Kidney glomerular epithelial cell (primary cell): ENCODE data around the gene RETSAT.
"Not testable (repeated sequence)": the region's sequence is repeated elsewhere in the genome, so short reads cannot be mapped to it uniquely, and the experiment has no call there.

Source experiments
- DNase-seq: peaks from one replicate; lab custom pipeline; 2025; lab: John Stamatoyannopoulos, UW

Gene RETSAT

GRCh38 chr2:85378257-85378656 lies 23.9 kb upstream of the RETSAT start:
- no peak for DNase-seq

GRCh38 chr2:85377083-85377482 lies 22.8 kb upstream of the RETSAT start:
- DNase-seq, result no peak

- DNase-seq, result no peak
Observed at GRCh38 chr2:85376291-85377065, 22.1 kb upstream of the RETSAT start.

DNA sequence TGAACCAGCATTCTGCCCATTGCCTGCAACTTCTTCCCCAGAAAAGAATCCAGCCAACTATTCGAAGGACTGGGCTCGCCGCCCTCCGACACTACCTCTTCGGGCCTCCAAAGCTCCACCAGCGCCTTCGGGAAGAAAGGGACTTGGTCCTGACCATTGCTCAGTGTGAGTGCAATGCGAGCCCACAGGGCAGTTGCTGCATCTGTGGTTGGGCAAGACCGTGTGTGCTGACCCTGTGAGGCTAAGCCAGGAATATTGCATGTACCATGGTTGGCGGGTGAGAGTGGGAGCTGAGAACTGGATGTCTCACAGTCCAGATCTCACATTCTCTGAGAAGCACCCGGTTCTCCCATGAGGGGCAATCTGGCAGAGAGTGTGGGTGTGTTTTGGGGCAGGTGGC lies 16.7 kb upstream of the RETSAT start:
- no peak for DNase-seq

DNA sequence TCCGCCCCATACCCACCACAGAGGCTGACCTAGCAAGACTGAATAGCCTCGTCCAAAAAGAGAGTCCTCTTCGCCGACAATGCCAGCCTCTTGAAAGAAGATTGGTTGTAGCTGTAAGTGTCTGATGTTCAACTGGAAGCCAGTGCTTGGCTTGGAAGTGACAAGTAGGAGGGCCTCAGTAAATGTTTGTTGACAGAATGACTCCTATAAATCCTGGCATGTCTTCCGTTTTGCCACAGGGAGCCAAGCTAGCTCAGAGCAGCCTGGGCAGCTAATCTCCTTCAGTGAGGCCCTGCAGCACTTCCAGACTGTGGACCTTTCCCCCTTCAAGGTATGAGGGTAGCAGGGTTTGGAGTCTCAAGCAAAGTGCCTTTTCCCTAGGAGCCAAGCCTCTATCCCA lies 15.2 kb upstream of the RETSAT start:
- no peak for DNase-seq

- no peak for DNase-seq
Observed at GRCh38 chr2:85368921-85369320, 14.6 kb upstream of the RETSAT start.

DNA sequence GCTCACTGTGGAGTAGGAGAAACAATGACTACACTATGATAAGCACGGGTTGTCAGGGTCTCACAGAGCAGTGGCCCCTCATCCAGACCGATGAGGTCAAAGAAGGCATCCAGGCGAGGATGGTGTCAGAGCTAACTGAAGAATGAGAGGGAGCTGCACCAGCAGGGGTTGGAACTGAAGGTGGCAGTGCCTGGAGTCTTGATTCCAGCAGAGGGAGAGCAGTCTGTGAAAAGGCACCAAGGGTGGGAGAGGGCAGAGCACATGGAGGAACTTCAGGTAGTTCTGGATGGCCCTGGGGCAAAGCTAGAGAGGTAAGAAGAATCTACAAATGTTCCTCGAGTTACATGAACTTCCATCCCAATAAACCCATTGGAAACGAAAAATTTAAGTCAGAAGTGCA lies 12.9 kb upstream of the RETSAT start:
- no peak for DNase-seq

- not testable (repeated sequence) for DNase-seq
Observed at GRCh38 chr2:85362653-85363387, 8.5 kb upstream of the RETSAT start.

DNA sequence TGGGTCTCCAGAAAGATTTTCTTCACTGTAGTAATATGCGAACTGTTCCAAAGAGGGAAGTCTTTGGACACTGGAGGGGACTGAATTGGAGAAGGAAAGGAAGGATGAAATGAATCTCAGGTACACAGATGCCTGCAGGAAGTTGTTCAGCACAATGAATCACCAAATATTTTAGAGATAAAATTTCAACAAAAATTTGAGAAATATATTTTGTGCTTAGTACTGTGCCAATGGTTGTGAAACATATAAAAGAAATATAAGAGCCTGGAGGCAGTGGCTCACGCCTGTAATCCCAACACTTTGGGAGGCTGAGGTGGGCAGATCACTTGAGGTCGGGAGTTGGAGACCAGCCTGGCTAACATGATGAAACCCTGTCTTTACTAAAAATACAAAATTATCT lies 3.4 kb upstream of the RETSAT start:
- DNase-seq, result no peak

DNA sequence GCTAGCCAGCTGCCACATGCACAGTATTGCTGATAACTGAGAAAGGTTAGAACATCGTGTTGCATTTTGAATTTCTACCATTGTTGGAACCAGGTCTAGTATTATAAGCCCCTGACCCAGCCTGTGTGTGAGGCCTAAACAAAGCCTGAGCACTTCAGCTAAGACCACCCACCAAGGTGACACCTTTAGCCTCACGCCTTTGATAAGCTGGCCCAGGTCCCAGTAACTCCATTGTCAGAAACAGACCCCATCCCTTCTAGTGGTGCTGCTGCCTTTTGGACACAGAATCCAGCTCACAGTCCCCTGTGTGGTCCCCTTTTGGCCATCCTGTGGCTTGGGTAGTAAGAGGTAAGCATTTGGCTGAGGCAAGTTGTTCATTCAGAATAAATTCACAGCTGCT lies 1.9 kb upstream of the RETSAT start:
- no peak for DNase-seq

GRCh38 chr2:85355521-85355920 lies 1.2 kb upstream of the RETSAT start:
- no peak for DNase-seq

- DNase-seq, result no peak
Observed at GRCh38 chr2:85355073-85355410, 714 bp upstream of the RETSAT start.

GRCh38 chr2:85353876-85354285 lies 447 bp downstream of the RETSAT start:
- DNase-seq, result no peak

DNA sequence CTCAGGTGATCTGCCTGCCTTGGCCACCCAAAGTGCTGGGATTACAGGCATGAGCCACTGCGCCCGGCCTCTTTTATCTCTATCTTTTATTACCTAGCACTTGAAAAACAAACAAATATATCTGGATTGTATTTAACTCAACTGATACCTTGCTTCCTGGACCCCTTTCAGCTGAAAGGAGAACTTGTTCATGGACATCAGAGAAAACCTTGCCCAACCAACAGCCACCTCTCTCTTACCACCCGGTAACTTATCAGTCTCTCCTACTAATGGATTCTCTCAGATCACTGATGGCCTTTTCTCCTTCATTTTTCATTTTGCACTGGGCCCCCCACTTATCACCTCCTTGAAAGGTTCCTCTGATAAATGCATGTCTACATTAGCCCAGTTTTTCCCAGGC lies 6.7 kb downstream of the RETSAT start:
- DNase-seq, result no peak

- DNase-seq, result no peak
Observed at GRCh38 chr2:85344356-85344954, 9.9 kb downstream of the RETSAT start.

DNA sequence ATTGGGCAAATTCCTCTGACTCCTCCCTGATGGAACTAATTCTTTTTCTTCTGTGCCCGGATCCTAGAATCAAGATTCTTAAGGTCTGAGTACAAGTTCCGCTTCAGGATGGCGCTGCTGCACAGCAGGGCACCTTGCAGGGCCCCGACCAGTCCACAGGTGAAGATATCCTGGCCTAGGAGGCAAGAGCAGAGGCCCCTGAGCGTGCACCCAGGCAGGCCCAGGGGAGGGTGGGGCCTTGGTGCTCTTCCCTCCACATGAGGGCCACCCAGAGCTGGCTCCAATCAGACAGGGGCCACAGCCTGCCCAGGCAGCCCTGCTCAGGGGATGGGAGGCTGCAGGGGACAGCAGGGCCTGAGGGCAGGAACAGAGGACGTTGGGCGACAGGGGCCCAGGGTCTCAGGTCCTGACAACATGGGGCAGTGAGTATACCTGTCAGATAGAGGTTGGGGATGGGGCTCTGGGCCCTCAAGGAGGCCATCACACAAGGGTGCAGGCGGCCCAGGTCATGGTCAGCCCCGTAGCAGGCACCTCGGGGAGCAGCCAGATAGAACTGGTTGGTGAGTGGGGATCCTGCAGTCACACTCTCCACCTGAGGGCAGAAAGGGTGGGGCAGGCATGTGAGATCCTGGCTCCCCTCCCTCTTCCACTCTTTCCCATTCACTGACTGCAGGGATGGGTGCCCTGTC lies 11.0 kb downstream of the RETSAT start:
- DNase-seq, result not testable (repeated sequence)

DNA sequence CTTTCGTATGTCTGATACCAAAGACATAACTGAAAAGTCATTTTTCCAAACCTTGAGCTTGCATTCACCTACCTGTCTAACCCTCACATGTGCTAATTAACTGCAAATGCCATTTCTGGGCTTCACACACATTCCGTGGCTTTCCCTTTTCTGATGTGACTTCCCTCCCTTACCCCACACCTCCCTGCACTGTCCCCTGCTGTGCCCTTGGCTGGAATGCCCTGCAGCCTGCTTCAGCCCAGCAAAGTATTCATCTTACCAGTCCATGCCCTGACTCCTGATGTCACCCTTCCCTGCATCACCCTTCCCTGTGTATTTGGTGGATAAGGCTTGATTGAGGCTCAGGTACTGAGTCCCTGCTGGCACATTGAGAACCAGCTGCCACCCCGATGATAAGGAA lies 12.2 kb downstream of the RETSAT start:
- no peak for DNase-seq

GRCh38 chr2:85341269-85342029 lies 12.9 kb downstream of the RETSAT start:
- DNase-seq, result no peak

DNA sequence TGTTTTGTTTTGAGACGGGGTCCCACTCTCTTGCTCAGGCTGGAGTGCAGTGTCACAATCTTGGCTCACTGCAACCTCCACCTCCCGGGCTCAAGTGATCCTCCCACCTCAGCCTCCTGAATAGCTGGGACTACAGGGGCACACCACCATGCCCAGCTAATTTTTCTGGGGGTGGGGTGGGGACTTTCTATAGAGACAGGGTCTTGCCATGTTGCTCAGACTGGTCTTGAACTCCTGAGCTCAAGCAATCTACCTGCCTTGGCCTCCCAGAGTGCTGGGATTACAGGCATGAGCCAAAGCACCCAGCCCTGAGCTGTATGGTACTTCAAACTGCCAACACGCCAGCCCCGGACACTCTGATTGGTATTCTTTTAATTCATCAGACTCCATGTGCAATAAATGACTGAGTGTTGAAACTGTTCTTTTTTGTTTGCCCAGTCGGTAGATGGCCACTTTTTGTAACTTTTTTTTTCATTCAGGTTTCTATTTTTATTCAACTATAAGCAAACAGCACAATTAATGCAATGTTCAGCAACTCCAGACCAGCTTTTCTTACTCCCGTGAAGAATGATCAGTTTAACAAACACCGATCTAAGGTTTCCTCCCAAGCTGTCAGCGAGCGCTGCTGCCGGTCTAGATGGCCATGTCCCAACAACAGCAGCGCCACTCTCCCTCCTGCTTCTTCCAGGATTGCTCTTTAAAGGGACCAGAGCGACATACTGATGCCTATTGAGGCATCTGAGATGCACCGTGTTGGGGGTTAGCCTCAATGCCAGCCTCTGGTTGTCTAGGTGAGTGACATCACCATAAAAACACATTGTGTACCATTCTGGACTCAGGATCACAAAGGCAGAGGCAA lies 14.1 kb downstream of the RETSAT start:
- no peak for DNase-seq

DNA sequence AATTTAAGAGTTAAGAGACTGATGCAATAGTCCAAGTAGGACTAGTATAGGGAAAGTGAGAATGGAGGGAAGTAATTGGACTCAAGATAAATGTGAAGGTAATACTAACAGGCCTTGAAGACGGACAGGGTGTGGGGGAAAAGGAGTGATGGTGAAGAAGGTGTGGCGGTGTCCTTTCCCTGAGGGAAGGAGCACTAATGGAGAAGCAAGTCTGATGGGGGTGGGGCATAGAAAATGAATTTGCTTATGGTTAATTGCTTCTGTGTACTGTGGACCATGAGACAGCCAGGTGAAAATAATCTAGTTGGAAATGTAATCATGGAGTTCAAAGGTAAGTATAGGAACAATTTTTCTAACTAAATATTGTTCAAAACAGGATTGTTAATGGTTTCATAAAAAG lies 19.4 kb downstream of the RETSAT start:
- no peak for DNase-seq

DNA sequence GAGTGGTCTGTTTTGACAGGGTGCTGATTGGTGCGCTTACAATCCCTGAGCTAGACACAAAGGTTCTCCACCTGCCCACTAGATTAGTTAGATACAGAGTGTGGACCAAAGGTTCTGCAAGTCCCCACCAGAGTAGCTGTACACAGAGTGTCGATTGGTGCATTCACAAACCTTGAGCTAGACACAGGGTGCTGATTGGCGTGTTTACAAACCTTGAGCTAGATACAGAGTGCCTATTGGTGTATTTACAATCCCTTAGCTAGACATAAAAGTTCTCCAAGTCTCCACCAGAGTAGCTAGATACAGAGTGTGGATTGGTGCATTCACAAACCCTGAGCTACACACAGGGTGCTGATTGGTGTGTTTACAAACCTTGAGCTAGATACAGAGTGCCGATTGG lies 20.5 kb downstream of the RETSAT start:
- DNase-seq, result not testable (repeated sequence)
